HEK293T (cell line): ENCODE results near the gene SPRYD3.

ENCODE experiments used
- BHLHE40 ChIP-seq: fragments of 450-650 bp; IDR thresholded peaks from 2 replicates; pipeline ENCODE4 v1.6.1; 2016; ENCODE audit warnings: mild to moderate bottlenecking, moderate library complexity, borderline replicate concordance
- ELF4 ChIP-seq: fragments of 450-650 bp; IDR thresholded peaks from 2 replicates; pipeline ENCODE4 v1.6.1; 2017; ENCODE audit warnings: antibody characterized with exemption
- FOXA1 ChIP-seq: fragments of 450-650 bp; IDR thresholded peaks from 2 replicates; pipeline ENCODE4 v1.6.1; 2016; ENCODE audit warnings: mild to moderate bottlenecking
- HDGF ChIP-seq: fragments of 450-650 bp; IDR thresholded peaks from 2 replicates; pipeline ENCODE4 v1.6.1; 2017; ENCODE audit warnings: antibody characterized with exemption, borderline replicate concordance
- TARDBP ChIP-seq: fragments of 450-650 bp; IDR thresholded peaks from 2 replicates; pipeline ENCODE4 v1.6.1; 2016

GRCh38 chr12:53091756-53092155 lies 12.6 kb upstream of the SPRYD3 start:
- TF ChIP-seq HDGF (no peak), TARDBP (no peak), FOXA1 (no peak), ELF4 (no peak), BHLHE40 (no peak)
